Measurements from ENCODE around the gene TTC23.
A peak's percentile ranks its signal among the peaks of the same experiment; 100 is the strongest.

TTC23 gene

GRCh38 chr15:99165020-99165790 lies 84.2 kb downstream of the TTC23 start:
- no peak for DNase-seq (ENCODE audit: low read depth)

GRCh38 chr15:99164119-99164518 lies 85.3 kb downstream of the TTC23 start:
- no peak for DNase-seq (ENCODE audit: low read depth)

DNA sequence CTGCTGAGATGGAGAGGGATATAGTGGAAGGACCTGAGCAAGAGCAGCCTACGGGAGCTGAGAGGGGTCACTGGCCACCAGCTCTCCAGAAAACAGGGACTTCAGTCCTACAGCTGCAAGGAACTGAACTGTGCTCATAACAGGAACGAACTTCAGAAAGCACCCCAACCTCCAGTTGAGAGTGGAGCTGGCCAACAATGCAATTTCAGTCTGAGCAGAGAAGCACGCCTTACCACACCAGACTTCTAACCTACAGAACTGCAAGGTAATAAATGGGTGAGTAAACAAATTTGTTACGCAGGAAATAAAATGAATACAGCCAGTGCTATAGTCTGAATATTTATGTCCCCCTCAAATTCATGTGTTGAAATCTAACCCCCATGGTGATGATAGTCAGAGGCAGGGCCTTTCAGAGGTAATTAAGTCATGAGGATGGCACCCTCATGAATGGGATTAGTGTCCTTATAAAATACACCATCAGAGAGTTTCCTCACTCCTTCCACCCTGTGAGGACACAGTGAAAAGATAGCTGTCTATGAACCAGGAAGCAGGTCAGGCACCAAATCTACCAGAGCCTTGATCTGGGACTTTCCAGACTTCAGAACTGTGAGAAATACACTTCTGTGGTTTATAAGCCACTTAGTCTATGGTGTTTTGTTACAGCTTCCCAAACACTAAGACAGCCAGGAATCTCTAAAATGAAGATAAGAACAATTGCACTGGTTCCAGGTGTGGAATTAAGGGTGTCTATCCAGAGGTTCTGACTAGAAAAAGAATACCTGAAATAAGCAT lies 85.9 kb downstream of the TTC23 start:
- DNase-seq (ENCODE audit: low read depth) = no peak

DNA sequence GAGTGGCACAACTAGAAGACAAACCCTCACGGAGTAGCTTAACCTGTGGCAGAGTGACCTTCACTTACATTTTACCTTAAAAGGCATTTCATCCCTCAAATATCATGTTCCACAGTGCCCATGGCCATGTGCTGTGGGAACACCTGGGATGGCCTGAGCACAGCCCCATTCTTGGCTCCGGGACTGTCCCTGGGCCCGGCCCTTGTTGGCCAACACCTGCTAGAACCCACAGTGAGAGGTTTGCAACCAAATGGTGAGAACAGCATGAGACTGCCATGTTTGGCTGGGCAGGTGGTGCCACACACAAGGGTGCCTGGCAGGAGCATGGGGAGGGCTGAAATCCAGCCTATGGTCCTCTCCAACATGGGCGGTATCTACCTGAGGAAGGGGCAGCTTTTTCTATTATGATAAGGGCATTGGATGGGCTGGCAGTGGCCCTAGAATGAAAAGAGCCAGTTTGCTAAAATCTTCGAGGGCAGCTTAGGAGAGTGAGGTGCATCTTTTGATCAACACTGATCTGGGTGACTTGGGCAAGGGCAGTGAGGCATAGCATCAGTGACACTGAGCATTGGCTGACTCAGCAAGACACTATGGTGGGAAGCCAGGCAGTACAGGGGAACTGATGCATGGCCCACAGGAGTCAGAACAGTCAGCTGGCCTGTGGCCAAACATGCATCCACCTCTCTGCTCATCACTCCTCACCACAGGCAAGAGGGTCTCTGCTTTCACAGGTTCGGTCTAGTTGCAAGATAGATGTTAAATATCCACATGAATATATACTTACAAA lies 90.6 kb downstream of the TTC23 start:
- DNase-seq (ENCODE audit: low read depth) = no peak

DNA sequence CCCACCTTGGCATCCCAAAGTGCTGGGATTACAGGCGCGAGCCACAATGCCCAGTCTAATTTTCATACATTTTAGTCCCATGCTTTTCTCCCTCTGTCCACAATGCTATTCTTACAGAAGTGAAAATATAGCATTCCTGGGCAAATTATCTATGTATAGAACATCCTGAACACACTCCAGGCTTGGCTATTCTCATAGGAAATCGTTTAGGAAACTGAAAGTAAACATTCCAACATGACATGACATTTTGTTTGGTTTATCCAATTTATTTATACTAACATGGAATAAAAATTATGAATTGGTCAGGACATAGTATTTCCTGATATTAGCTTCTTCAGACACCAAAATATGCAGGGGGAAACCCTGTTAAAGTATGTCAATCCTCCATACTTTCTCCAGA lies 91.9 kb downstream of the TTC23 start:
- DNase-seq (ENCODE audit: low read depth) = no peak

- no peak for DNase-seq (ENCODE audit: low read depth)
Measured at GRCh38 chr15:99155961-99156443, 93.4 kb downstream of the TTC23 start.

- DNase-seq (ENCODE audit: low read depth) = no peak
Measured at GRCh38 chr15:99154271-99154670, 95.1 kb downstream of the TTC23 start.

- DNase-seq (ENCODE audit: low read depth) = no peak
Measured at GRCh38 chr15:99153026-99153535, 96.3 kb downstream of the TTC23 start.

GRCh38 chr15:99151156-99151555 lies 98.2 kb downstream of the TTC23 start:
- DNase-seq (ENCODE audit: low read depth) = no peak

DNA sequence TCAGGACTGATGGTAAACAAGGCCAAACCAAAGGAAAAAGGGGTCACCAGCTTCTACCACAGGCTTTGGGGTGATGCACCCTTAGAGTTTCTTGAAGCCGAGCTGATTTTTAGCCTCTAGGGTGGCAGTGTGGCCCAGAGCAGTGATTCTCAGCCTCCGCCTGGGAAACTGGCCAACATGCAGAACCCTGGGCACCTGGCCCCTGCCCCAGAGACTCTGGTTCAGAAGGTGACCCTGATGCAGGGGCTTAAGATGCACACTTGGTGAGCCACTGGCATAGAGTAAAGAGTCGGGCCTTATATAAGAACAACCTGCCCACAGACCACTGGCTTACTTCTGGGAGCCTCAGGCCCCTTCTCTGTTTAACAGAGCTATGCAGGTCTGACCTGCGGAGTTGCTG lies 100.0 kb downstream of the TTC23 start:
- no peak for DNase-seq (ENCODE audit: low read depth)

GRCh38 chr15:99148851-99149276 lies 100.5 kb downstream of the TTC23 start:
- no peak for DNase-seq (ENCODE audit: low read depth)

- no peak for DNase-seq (ENCODE audit: low read depth)
Measured at GRCh38 chr15:99146661-99147060, 102.7 kb downstream of the TTC23 start.

DNA sequence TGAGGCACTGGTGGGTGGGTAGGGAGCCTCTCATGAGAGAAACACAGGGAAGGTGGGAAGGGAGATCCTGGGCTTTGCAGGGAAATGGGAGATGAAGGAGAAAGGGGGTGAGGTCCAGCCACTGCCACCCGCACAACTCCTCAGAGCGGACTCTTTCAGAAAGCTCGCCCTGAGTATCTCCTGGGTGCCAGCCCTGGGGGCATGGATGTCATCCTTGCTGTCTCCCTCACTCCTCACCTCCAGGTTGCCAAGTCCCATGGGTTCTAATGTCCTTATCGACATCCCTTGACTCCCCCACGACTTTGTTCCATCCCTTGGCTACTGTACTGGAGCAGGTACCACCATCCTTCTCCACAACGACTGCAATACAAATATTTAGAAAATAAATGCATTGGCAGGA lies 103.6 kb downstream of the TTC23 start:
- no peak for DNase-seq (ENCODE audit: low read depth)

- DNase-seq (ENCODE audit: low read depth) = no peak
Measured at GRCh38 chr15:99145005-99145404, 104.4 kb downstream of the TTC23 start.

GRCh38 chr15:99143655-99144610 lies 105.4 kb downstream of the TTC23 start:
- peak; percentile 61 for DNase-seq (ENCODE audit: low read depth)

- DNase-seq (ENCODE audit: low read depth) = no peak
Measured at GRCh38 chr15:99143242-99143641, 106.1 kb downstream of the TTC23 start.

DNA sequence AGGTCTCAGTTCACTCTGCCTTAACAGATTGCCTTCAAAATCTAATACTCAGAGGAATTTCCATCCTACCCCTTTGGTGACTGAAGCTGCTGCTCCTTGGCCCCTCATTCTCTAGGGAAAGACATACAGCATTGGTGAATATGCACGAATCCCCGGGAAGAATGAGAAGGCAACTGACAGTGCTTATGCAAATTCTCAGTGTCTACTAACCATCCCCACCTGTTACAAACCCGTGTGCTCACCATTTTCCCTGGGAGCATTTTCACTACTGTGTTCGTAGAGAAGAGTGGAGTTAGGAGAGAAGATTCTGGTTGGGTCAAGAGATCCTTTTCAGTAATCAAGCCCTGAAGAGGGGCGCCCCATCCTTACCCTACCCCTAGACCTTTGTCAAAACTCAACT lies 106.8 kb downstream of the TTC23 start:
- DNase-seq (ENCODE audit: low read depth) = no peak

- no peak for DNase-seq (ENCODE audit: low read depth)
Measured at GRCh38 chr15:99141943-99142342, 107.4 kb downstream of the TTC23 start.

- DNase-seq (ENCODE audit: low read depth) = no peak
Measured at GRCh38 chr15:99140590-99140989, 108.8 kb downstream of the TTC23 start.

GRCh38 chr15:99139276-99139675 lies 110.1 kb downstream of the TTC23 start:
- DNase-seq (ENCODE audit: low read depth) = no peak

DNA sequence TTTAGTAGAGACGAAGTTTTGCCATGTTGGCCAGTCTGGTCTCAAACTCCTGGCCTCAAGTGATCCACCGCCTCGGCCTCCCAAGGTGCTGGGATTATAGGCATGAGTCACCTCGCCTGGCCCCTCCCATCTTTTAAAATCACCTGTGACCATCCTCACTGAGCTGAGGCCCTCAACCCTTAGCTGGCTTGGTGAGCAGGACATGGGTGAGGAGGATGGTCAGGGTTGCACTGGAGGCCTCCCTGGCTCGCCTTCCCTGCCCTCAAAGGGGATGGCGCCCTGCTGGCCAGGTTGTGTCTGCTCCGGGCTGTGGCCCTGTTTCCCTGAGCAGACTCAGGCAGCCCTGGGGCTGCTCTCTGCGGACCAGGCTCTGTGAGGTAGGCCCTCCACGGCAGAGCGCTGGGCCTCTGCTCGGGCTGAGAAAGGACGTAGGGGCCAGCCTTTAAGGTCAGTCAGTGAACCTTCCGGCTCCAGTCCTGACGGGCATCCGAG lies 110.8 kb downstream of the TTC23 start:
- DNase-seq (ENCODE audit: low read depth) = no peak

Measured in GM04503 (cell line).